ENCODE measurements around the gene TLR3. TPM values are rescaled to one million over a fixed set of nuclear protein-coding genes. Genes with fewer than 3 reads are reported as not detected.

The TLR3 gene
- total RNA-seq, 4 donors from 2014 or later: 0.47 to 2.5 (median 1.4) TPM

GRCh38 chr4:186102931-186103330, 34.0 kb downstream of the TLR3 start:
- intact Hi-C loops (cut with DNase I; ENCODE audit: low total_unique reads): no loop called here
- TF ChIP-seq, protein P1, sequence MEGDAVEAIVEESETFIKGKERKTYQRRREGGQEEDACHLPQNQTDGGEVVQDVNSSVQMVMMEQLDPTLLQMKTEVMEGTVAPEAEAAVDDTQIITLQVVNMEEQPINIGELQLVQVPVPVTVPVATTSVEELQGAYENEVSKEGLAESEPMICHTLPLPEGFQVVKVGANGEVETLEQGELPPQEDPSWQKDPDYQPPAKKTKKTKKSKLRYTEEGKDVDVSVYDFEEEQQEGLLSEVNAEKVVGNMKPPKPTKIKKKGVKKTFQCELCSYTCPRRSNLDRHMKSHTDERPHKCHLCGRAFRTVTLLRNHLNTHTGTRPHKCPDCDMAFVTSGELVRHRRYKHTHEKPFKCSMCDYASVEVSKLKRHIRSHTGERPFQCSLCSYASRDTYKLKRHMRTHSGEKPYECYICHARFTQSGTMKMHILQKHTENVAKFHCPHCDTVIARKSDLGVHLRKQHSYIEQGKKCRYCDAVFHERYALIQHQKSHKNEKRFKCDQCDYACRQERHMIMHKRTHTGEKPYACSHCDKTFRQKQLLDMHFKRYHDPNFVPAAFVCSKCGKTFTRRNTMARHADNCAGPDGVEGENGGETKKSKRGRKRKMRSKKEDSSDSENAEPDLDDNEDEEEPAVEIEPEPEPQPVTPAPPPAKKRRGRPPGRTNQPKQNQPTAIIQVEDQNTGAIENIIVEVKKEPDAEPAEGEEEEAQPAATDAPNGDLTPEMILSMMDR (IDR thresholded peaks at IDR 0.05 in 4 of 5, conservative IDR thresholded peaks at IDR 0.05 in 1 of 5): no peak
- TF ChIP-seq POLR2A (IDR thresholded peaks at IDR 0.05): no peak
- Histone ChIP-seq H3K27ac (no peak overlapping the region), H3K4me3 (no peak overlapping the region), H3K36me3 (no peaks in the 10 kb centered on the region), H3K9me3 (no peaks in the 10 kb centered on the region), H3K4me1 (peaks cover 3 to 5% of the 10 kb centered on the region in 2 donors), H3K27me3 (peaks cover 21 to 38% (median 22%) of the 10 kb centered on the region in 3 donors)
- in situ Hi-C loops (cut with MboI; ENCODE audit: low sequenced_read_pairs in 4 of 4): no loop called here
- no peak for ATAC-seq
- DNase-seq: no peak

- H3K4me3 ChIP-seq: peak within 1 kb of the TSS; percentile 45 to 59 (median 53)
- no peaks in the 10 kb centered on the region for H3K9me3 ChIP-seq
- no peak for DNase-seq
- peaks cover 21 to 40% (median 22%) of the 10 kb centered on the region in 3 donors for H3K27me3 ChIP-seq
- intact Hi-C loops (cut with DNase I; ENCODE audit: low total_unique reads) (no loop called here), in situ Hi-C loops (cut with MboI; ENCODE audit: low sequenced_read_pairs in 4 of 4) (no loop called here)
- peak in 1 of 2 donors; percentile 45 for ATAC-seq
- no peak for TF ChIP-seq POLR2A (IDR thresholded peaks at IDR 0.05)
- TF ChIP-seq, protein P1 (IDR thresholded peaks at IDR 0.05 in 4 of 5, conservative IDR thresholded peaks at IDR 0.05 in 1 of 5): no peak
- no peak within 1 kb of the TSS for H3K27ac ChIP-seq
- no peaks in the 10 kb centered on the region for H3K36me3 ChIP-seq
- peaks cover 3 to 5% of the 10 kb centered on the region in 2 donors for H3K4me1 ChIP-seq
These were observed 35.3 kb downstream of the TLR3 start, which contains the start of gene FAM149A for GRCh38 chr4:186104114-186104889. Gene FAM149A, plus strand, starts transcription at chr4:186104704.

DNA sequence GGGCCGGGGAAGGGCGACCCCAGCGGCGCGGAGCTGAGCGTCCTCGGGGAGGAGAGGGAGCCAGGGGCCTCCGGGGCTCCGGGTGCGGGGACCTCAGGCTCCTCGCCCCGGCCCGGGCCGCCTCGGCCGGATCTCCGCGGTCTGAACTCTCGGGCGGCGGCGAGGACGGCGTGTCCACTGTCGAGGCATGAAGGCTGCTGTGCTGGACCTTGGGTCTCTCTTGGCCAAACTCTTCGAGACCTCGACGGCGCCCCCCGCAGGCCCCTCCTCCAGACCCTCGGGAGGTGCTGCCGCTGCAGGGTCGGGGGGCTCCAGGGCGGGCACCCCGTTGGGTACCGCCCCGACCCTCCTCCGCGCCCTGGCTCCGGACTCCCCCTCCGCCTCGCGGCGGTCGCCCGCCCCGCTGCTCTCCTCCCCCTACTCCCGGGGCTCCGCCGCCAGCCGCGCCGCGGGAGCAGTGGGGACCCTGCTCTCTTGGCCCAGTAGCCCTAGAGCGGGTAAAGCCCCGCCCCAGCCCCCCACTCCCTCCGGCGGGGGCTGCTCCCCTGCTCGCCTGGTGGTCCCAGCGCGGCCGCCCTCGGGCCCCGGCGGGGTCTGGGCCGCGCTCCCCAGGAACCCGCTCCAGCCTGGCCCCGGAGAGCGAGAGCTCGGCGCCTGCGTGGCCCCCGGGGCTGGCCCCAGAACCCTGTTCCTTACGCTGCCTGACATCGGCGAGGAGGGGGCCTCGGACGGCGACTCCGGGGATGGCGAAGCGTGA, 36.1 kb downstream of the TLR3 start:
- DNase-seq: no peak

GRCh38 chr4:186105647-186106321, 36.8 kb downstream of the TLR3 start:
- Histone ChIP-seq H3K36me3 (no peaks in the 10 kb centered on the region), H3K9me3 (no peaks in the 10 kb centered on the region), H3K4me1 (peaks cover 3 to 5% of the 10 kb centered on the region in 2 donors), H3K27ac (no peak overlapping the region), H3K4me3 (peak overlapping the region in 3 of 4 donors; percentile 51 to 59 (median 55)), H3K27me3 (peaks cover 21 to 40% (median 22%) of the 10 kb centered on the region in 3 donors)
- DNase-seq (no peak), ATAC-seq (peak in 1 of 2 donors; percentile 23)
- in situ Hi-C loops (cut with MboI; ENCODE audit: low sequenced_read_pairs in 4 of 4) (no loop called here), intact Hi-C loops (cut with DNase I; ENCODE audit: low total_unique reads) (no loop called here)
- TF ChIP-seq, protein P1 (IDR thresholded peaks at IDR 0.05 in 4 of 5, conservative IDR thresholded peaks at IDR 0.05 in 1 of 5): no peak
- no peak for TF ChIP-seq POLR2A (IDR thresholded peaks at IDR 0.05)

More for the DNA sequence above, 36.1 kb downstream of the TLR3 start:
- Histone ChIP-seq H3K4me1 (peaks cover 3 to 5% of the 10 kb centered on the region in 2 donors), H3K36me3 (no peaks in the 10 kb centered on the region), H3K27ac (no peak overlapping the region), H3K27me3 (peaks cover 21 to 40% (median 22%) of the 10 kb centered on the region in 3 donors), H3K4me3 (peak overlapping the region; percentile 45 to 59 (median 53)), H3K9me3 (no peaks in the 10 kb centered on the region)
- intact Hi-C loops (cut with DNase I; ENCODE audit: low total_unique reads) (no loop called here), in situ Hi-C loops (cut with MboI; ENCODE audit: low sequenced_read_pairs in 4 of 4) (no loop called here)
- TF ChIP-seq, protein P1 (IDR thresholded peaks at IDR 0.05 in 4 of 5, conservative IDR thresholded peaks at IDR 0.05 in 1 of 5): no peak
- TF ChIP-seq POLR2A (IDR thresholded peaks at IDR 0.05): no peak
- ATAC-seq: peak in 1 of 2 donors; percentile 30

Data from gastrocnemius medialis (tissue), 4 donors.